Smooth muscle cell (in vitro differentiated cells): ENCODE measurements around the gene EFTUD2. TPM values are rescaled to one million over a fixed set of nuclear protein-coding genes. Genes with fewer than 3 reads are reported as not detected.

Experiments
- DNase-seq: peaks from one replicate; lab custom pipeline; 2025; ENCODE audit not compliant: unreplicated experiment; lab: John Stamatoyannopoulos, UW
- H2AFZ ChIP-seq: fragments of 200-600 bp; sonication (generic); 2 replicates; pipeline ENCODE4 v1.6.0; 2016; ENCODE audit warnings: antibody characterized with exemption, low read depth, mild to moderate bottlenecking
- H3F3A ChIP-seq: fragments of 200-600 bp; sonication (generic); 2 replicates; pipeline ENCODE4 v1.6.0; 2017; ENCODE audit warnings: antibody characterized with exemption, low read depth
- H3K27ac ChIP-seq: fragments of 200-600 bp; sonication (generic); 2 replicates; pipeline ENCODE4 v1.5.1; 2016; ENCODE audit warnings: low read depth, mild to moderate bottlenecking
- H3K27me3 ChIP-seq: fragments of 200-600 bp; sonication (generic); 2 replicates; pipeline ENCODE4 v1.6.1; 2016; ENCODE audit warnings: low read depth, mild to moderate bottlenecking
- H3K36me3 ChIP-seq: fragments of 200-600 bp; sonication (generic); 2 replicates; pipeline ENCODE4 v1.5.1; 2016; ENCODE audit warnings: low read depth
- H3K4me1 ChIP-seq: fragments of 200-600 bp; sonication (generic); 2 replicates; pipeline ENCODE4 v1.5.1; 2016; ENCODE audit warnings: low read depth
- H3K4me2 ChIP-seq: fragments of 200-600 bp; sonication (generic); 2 replicates; pipeline ENCODE4 v1.6.0; 2016; ENCODE audit warnings: mild to moderate bottlenecking
- H3K4me3 ChIP-seq: fragments of 200-600 bp; sonication (generic); 2 replicates; pipeline ENCODE4 v1.5.1; 2016; ENCODE audit warnings: mild to moderate bottlenecking
- H3K79me2 ChIP-seq: fragments of 200-600 bp; sonication (generic); 2 replicates; pipeline ENCODE4 v1.6.0; 2016; ENCODE audit warnings: low read depth, mild to moderate bottlenecking
- H3K9ac ChIP-seq: fragments of 200-600 bp; sonication (generic); 2 replicates; pipeline ENCODE4 v1.6.0; 2016; ENCODE audit warnings: low read depth
- H3K9me3 ChIP-seq: fragments of 200-600 bp; sonication (generic); replicated peaks from 2 replicates; pipeline ENCODE4 v1.5.1; 2016; ENCODE audit warnings: low read depth
- H4K20me1 ChIP-seq: fragments of 200-600 bp; sonication (generic); 2 replicates; pipeline ENCODE4 v1.6.0; 2016; ENCODE audit warnings: low read depth
- WGBS: methylation state at CpG from one replicate; pipeline ENCODE4 v1.1.7; 2016; ENCODE audit warnings: low lambda C conversion rate; 5-methylcytosine and 5-hydroxymethylcytosine counted together
- polyA plus RNA-seq: library from polyadenylated mRNA; unstranded; fragments of >200 nt; fragmentation: Nextera tagmentation; extraction: Ambion mirVana; gene quantifications from 2 replicates; pipeline ENCODE4 v1.2.1, GENCODE V29; 2016
- total RNA-seq: library from RNA; depleted of rRNA; stranded (reverse); fragments of >200 nt; gene quantifications from 2 replicates; pipeline ENCODE4 v1.2.3, GENCODE V29; 2014
- TF ChIP-seq, protein P1 (sequence below): fragments of 200-600 bp; sonication (generic); IDR thresholded peaks from 2 replicates; pipeline ENCODE4 v1.5.1; 2017; ENCODE audit warnings: borderline replicate concordance, mild to moderate bottlenecking, antibody characterized with exemption; ENCODE audit not compliant: insufficient read depth, poor library complexity, severe bottlenecking

Gene EFTUD2
- total and polyA plus RNA-seq, 2 experiments from 2014 or later: 57.2 to 76.0 TPM

DNA sequence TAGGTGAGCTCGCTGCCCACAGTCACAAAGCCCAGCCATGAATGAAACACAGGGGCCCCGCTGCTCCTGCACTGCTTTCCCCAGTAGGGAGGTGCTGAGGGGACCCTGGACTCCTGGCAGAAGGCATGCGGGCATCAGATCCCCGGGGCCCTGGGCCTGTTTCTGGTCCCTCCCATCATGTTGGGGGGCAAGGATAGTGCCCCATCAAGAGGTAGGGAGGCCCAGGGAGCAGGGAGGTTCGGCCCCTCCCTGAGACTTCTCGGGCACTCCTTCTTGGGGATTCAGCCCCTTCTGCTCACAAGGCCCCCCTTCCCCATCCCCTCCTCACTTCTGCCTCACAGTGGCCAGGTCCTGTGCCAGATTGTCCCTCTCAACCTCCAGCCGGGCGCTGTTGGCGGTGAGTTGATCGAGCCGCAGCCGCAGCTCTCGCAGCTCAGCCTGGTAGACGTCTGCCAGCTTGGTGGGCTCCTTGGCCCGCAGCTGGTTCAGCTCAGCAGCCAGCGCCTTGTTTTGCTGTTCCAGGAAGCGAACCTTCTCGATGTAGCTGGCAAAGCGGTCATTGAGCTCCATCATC lies 15.5 kb upstream of the EFTUD2 start:
- H3K36me3 ChIP-seq: no peaks in the 10 kb centered on the region
- WGBS: 92% methylated on average over 19 of the region's 19 CpGs

DNA sequence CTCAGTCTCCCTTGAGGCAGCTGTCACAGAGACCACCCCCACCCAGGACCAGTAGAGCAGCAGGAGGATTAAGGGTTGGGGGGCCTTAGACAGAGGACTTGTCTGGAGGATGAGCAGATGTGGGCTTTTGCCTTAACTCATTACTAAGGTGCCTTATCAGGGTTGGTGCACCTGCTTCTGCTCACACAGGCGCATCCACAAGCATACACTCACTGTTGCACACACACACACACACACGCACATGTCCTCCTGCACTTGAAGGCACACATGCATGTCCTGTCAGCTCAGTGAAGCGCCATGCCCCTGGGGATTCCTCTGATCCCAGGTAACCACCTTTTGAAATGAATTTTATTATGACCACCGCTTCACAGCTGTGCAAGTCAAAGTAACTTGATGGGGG lies 14.9 kb upstream of the EFTUD2 start:
- Histone ChIP-seq H3K27me3 (peaks cover 14% of the 10 kb centered on the region), H4K20me1 (no peaks in the 10 kb centered on the region), H3K27ac (no peak overlapping the region), H3K9ac (no peak overlapping the region), H3K4me3 (no peak overlapping the region), H3F3A (peaks cover 2% of the 10 kb centered on the region), H2AFZ (no peak overlapping the region), H3K36me3 (no peaks in the 10 kb centered on the region), H3K79me2 (no peaks in the 10 kb centered on the region), H3K4me2 (no peak overlapping the region), H3K4me1 (no peaks in the 10 kb centered on the region), H3K9me3 (no peaks in the 10 kb centered on the region)
- TF ChIP-seq, protein P1, sequence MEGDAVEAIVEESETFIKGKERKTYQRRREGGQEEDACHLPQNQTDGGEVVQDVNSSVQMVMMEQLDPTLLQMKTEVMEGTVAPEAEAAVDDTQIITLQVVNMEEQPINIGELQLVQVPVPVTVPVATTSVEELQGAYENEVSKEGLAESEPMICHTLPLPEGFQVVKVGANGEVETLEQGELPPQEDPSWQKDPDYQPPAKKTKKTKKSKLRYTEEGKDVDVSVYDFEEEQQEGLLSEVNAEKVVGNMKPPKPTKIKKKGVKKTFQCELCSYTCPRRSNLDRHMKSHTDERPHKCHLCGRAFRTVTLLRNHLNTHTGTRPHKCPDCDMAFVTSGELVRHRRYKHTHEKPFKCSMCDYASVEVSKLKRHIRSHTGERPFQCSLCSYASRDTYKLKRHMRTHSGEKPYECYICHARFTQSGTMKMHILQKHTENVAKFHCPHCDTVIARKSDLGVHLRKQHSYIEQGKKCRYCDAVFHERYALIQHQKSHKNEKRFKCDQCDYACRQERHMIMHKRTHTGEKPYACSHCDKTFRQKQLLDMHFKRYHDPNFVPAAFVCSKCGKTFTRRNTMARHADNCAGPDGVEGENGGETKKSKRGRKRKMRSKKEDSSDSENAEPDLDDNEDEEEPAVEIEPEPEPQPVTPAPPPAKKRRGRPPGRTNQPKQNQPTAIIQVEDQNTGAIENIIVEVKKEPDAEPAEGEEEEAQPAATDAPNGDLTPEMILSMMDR: no peak
- 91% methylated on average over 4 of the region's 4 CpGs for WGBS
- DNase-seq: no peak

More for the DNA sequence above, 15.5 kb upstream of the EFTUD2 start:
- Histone ChIP-seq H3K4me1 (no peaks in the 10 kb centered on the region), H3K79me2 (no peaks in the 10 kb centered on the region), H3K4me2 (no peak overlapping the region), H3K27me3 (peaks cover 14% of the 10 kb centered on the region), H3K9me3 (no peaks in the 10 kb centered on the region), H3K9ac (no peak overlapping the region), H3F3A (no peaks in the 10 kb centered on the region), H4K20me1 (no peaks in the 10 kb centered on the region), H3K4me3 (no peak overlapping the region), H2AFZ (no peak overlapping the region), H3K27ac (no peak overlapping the region)
- TF ChIP-seq, protein P1: no peak
- no peak for DNase-seq

DNA sequence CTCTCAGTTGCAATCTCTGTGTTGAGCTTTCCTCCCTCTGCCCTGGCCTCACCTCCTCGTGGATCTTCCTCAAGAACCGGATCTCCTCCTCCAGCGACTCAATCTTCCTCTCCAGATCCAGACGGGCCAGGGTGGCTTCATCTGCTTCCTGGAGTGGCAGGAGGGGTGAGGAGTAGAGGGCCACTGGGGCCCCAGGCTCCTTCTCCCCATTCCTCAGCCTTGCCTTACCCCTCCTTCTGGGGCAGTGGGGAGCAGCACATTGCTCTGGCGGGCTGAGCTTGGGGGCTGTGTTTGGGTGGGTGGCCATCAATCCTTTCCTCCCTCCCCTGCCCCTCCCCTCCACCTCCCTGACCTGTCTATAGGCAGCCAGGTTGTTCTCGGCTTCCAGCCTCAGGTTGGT lies 14.4 kb upstream of the EFTUD2 start:
- Histone ChIP-seq H3K36me3 (no peaks in the 10 kb centered on the region), H3K9me3 (no peaks in the 10 kb centered on the region), H3F3A (peaks cover 5% of the 10 kb centered on the region), H3K79me2 (no peaks in the 10 kb centered on the region), H4K20me1 (no peaks in the 10 kb centered on the region), H3K27ac (no peak overlapping the region), H3K4me2 (no peak overlapping the region), H3K27me3 (peaks cover 14% of the 10 kb centered on the region), H3K4me3 (no peak overlapping the region), H3K9ac (no peak overlapping the region), H2AFZ (no peak overlapping the region), H3K4me1 (no peaks in the 10 kb centered on the region)
- WGBS: 70% methylated on average over 6 of the region's 6 CpGs
- TF ChIP-seq, protein P1: no peak
- no peak for DNase-seq
